ENCODE data around the gene WDR35.
"Not testable (repeated sequence)": the region's sequence is repeated elsewhere in the genome, so short reads cannot be mapped to it uniquely, and the experiment has no call there.

The WDR35 gene

GRCh38 chr2:19933351-19933981, 56.4 kb downstream of the WDR35 start:
- DNase-seq = no peak

DNA sequence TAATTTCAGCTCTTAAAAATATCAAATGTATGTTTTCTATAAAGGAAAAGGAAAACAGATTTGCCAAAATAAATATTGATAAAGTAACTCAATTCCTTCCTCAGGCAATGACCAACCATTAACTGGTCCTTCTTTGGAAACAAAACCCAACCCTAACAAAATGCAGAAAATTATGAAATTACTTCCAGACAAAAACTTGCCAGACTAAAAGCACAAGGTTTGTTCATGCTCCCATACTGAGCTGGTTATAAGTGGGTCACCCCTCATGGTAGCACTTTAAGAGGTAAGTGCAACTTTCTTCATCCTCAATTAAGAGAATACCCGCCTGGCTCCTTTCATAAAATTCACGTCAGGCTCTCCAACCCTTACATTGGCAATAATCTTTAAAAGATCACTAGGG, 57.0 kb downstream of the WDR35 start:
- no peak for DNase-seq

GRCh38 chr2:19929226-19929625, 60.7 kb downstream of the WDR35 start:
- no peak for DNase-seq

DNA sequence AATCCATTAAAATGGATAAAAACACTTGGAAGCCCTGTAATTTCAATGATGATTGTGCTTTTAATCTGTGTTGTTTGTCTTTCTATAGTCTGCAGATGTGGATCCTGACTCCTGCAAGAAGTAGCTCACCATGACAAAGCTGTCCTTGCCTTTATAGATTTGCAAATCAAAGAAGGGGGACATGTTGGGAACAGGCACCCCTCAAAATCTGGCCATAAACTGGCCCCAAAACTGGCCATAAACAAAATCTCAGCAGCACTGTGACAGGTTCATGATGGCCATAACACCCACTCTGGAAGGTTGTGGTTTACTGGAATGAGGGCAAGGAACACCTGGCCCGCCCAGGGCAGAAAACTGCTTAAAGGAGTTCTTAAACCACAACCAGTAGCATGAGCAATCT, 62.1 kb downstream of the WDR35 start:
- DNase-seq = not testable (repeated sequence)

DNA sequence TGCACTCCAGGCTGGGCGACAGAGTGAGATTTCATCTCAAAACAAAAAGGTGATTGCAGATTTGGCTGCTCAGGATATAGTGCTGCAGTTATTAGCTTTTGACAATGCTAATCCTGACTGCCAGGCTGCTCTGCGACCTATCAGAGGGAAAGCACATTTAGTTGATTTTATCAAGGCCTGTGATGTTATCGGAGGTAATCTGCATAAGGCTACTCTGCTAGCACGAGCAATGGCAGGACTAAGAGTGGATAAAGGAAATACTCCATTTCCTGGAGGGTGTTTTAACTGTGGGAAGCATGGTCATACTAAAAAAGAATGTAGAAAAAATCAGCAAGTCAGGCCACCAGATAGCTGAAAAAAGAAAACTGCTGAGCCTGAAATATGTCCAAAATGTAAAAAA, 65.4 kb downstream of the WDR35 start:
- not testable (repeated sequence) for DNase-seq

- DNase-seq = not testable (repeated sequence)
These were observed 67.7 kb downstream of the WDR35 start for GRCh38 chr2:19922188-19922587.

DNA sequence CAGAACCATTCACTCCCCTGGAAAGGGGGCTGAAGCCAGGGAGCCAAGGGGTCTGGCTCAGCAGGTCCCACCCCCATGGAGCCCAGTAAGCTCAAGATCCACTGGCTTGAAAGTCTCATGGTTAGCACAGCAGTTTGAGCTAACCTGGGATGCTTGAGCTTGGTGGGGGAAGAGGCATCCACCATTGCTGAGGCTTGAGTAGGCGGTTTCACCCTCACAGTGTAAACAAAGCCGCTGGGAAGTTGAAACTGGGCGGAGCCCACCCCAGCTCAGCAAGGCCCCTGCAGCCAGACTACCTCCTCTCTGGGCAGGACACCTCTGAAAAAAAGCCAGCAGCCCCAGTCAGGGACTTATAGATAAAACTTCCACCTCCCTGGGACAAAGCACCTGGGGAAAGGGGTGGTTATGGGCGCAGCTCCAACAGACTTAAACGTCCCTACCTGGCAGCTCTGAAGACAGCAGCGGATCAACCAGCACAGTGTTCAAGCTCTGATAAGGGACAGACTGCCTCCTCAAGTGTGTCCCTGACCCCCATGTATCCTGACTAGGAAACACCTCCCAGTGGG, 73.4 kb downstream of the WDR35 start:
- DNase-seq = no peak

DNA sequence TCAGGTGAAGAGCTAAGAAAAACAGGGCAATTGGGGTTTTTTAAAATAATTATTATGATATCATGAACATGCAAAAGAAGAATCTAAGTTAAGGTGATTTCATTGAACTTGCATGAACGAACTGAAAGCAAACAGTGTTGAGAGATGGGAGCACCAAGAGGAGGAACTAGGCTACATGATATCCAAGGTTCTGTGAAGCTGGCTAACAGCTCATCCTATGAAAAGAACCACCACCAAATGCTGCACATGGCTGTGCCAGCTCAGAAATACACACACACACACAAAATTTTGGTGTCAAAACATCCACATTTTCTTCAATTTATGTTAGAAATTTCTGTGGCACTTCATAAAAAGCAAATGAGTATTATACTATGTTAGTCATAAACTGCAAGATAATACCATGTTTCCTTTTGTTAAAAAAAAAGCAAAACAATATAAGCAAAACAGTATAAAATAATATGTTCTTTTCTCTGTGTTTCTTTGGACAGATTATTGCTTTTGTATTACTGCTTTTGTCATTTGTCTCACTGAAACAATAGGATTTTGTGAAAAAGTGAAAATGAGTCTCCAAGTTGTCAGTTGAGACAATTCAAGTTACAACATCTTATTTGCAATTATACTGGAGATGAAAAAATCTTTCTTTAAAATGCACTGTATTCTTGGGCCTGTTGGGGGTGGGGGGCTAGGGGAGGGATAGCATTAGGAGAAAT, 75.5 kb downstream of the WDR35 start:
- no peak for DNase-seq

DNA sequence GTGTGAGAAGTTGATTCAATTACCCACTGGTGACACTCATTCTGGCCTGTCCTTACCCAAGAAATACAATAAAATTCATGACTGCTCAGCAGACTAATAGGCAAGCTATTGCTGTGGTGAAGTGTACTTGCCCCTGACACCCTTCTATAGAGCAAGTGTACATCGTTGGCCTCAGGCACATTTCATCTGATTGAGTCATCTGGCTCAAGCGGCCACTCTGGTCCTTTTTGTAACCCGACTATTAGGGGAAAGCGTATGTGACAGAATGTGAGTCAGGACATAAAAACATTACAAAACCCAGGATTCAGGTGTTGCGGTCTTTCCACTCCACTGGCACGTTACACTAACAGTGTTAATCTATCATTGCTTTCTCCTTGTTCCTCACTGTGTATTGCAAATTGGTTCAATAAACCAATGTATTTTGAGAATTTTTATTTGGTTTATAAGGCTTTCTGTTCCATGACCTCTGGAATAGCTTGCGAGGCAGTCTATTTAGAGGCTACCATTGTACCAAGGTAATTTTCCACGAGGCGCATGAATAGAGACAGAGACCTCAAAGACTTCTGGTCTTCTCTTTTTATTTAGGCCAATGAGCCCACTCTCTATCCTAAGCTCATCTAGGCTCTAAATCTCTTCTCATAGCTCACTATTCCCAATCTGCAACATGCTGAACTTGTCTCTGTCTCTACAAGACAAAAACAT, 77.9 kb downstream of the WDR35 start:
- no peak for DNase-seq

DNA sequence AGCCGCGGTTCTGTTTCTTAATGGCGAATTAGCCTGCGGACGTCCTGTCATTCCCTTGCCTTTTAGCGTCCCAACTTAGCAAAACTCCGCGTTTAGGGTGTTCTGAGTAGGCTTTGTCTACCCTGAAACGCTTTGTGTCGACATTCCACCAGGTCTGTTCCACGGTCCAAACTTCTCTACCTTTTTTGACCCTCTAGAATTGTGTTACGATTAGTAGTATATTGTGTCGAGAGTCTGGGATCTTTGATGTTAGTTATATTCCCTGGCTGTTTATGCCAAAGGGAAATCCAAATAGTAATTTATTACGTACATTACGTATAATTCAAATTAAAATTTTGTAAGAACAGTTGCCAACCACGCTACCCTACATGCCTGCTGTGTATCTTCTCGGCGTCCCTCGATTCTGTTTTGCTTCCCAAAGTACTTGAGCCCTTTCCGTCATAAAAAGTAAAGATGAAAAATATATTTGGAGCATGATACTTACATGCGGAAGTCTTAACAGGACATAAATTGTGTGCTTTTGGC, 87.6 kb downstream of the WDR35 start:
- no peak for DNase-seq

DNA sequence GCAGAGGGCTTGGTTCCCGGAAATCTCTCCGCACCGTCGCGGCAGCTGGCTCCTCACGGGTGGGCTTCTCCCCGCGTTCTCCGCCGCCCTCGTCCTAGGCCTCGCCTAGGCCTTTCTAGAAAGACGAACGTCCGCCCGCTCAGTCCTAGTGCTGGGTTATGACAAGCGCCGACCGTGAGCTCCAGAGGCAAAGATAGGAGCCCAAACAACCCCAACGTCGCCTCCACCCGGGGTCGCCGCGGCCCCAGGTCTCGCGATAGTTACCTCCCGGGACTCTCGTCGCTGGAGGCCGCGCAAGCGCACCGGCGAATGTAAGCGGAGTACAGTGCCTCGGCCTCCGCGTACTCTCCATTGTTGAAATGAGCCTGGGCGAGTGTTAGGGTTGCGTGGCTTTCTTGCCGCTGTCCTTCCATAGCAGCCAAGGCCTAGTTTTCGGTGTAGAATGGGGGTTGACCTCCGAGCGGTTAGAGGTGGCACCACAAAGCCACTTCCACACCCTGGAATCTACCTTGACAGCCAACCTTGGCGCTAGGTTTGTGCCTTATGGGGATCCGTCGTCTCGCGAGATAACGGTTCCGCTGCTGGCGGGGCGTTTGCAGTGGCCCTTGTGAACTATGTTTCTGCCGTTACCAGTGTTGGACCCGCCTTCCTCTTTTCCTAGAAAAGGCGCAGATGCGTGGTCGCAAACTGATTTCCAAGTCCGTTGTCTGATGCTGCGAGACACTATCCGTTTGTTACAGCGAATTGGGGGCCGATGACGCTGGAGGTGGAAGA, 88.3 kb downstream of the WDR35 start, which contains the start of gene TTC32:
TSS of gene TTC32 (minus strand) at position 542 of the 774 bp plus-strand sequence. CDS start at position 413, 129 bp downstream.
- peak; percentile 94 to 100 for DNase-seq

GRCh38 chr2:19900931-19901441, 88.9 kb downstream of the WDR35 start:
- no peak for DNase-seq

DNA sequence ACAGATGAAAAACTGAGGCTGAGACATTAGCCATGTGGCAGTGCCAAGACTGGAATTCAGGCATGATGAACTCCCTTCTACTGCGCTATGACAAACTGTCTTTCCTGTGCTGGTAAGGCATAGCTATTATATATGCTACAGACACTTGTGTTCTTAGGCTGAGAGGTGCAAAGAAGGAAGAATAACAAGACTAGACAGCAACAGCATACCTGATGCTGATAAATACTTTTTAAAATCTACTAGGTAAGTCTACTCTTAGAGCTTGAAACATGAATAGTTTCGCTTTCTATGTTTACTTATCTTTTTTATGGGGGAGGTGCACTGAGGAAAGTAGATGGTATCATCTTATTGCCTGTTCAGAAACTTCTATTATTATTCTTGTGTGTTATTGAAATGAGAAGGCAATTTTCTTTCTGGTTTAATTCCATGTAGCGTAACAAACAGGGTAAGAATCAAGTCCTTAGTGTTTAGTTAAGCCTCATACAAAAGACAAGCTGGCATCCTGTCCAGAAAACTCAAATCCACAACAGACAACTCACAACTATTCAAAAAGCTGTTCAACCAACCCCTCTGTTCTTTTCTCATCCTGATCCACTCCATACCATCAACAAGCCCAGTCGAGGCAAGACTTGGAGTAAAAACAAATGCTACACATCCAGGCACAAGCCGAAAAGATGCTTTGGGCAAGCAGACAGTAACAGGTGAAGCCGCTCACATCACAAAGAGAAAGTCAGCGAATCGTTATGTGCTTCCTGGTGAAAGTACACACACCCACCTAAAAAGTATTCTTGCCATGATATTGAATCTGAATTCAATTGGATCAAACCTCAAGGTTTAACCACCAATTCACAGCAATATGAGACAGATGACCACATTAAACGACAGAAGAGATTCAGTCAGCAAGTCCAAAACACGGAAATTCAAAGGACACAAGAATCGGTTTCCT, 89.6 kb downstream of the WDR35 start:
- no peak for DNase-seq

DNA sequence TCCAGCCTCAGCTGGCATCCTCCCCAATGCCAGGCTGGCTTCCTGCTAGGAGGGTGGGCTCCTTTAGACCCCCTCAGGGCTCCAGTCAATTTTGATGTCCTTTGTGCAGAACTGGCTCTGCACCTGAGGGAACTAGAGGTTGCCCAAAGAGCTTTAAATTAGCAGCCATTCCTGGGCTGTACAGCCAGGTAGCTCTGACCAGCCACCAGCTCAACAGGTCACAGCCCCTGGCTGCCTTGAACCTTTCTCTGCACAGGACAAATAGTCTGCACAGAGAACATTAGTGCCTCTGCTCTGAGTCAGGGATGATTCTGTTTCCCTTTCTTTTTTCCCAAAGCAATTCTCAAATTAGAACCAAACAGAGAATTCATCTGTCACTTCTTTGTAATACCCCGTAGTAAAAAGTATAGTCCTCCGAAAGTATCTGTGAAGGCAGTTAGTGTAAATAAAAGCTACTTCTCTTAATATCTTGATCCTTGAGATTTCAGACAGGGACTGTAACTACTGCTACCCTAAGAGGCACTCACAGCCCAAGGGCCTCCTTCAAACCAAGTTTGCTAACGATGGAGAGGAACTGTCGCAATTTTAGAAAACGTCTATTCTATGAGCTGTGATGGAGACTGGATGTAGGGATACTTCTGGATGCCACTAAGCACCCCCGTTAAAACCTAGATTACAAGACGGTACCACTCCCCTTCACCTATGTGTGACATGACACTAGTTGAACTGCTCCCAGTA, 91.1 kb downstream of the WDR35 start:
- DNase-seq = no peak

GRCh38 chr2:19897623-19898245, 92.2 kb downstream of the WDR35 start:
- no peak for DNase-seq

- DNase-seq = no peak
These were observed 94.4 kb downstream of the WDR35 start for GRCh38 chr2:19895535-19895934.

GRCh38 chr2:19894134-19894792, 95.6 kb downstream of the WDR35 start:
- no peak for DNase-seq

- DNase-seq = no peak
These were observed 96.3 kb downstream of the WDR35 start for GRCh38 chr2:19893520-19894133.

DNA sequence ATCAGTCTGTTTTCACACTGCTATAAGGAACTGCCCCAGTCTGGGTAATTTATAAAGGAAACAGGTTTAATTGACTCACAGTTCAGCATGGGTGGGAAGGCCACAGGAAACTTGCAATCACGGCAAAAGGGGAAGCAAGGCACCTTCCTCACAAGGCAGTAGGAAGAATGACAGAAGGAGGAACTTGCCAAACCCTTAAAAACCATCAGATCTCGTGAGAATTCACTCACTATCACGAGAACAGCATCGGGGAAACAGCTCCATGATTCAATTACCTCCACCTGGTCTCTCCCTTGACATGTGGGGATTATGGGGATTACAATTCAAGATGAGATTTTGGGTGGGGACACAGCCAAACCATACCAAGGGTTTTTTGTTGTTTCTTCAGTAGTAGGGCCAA, 97.9 kb downstream of the WDR35 start:
- DNase-seq = not testable (repeated sequence)
